K562 (cell line): Measurements from ENCODE around the gene SLC35F4. TPM values are rescaled to one million over a fixed set of nuclear protein-coding genes. Genes with fewer than 3 reads are reported as not detected.

ENCODE experiments used
- ATAC-seq: fragments of 200-7000 bp; cut with Tn5 transposase; 3 replicates; pipeline ENCODE4 v1.9.1; 2020; ENCODE audit warnings: moderate library complexity
- BruUV-seq: library from RNA; stranded (reverse); fragments of 400-500 nt; replicated peaks from 2 replicates; lab custom pipeline; 2021; lab: Mats Ljungman, UMichigan
- CTCF ChIA-PET: fragments of 300-600 bp; formaldehyde crosslinking; extraction: SDS; loops from one replicate; lab custom pipeline; 2021; ENCODE audit warnings: low intra/inter-chr PET ratio; lab: Yijun Ruan, JAX
- POLR2A ChIA-PET: fragments of 300-600, 350-650 bp; sonication (Branson Sonifier 250); formaldehyde crosslinking; extraction: SDS; loops from one replicate; lab custom pipeline; 2021; ENCODE audit warnings: antibody characterized with exemption, inconsistent platforms; lab: Yijun Ruan, JAX
- DNase-seq, 4 experiments: peaks; one replicate each; pipeline versions ENCODE4 v3.0.0 to v3.0.0-alpha.2; 2011 to 2018; ENCODE audit warnings: low spot score in 3 of 4, mixed read lengths in 3 of 4; ENCODE audit errors: extremely low read depth in 1 of 4
- FAIRE-seq: peaks from 2 replicates; lab custom pipeline; 2011; peaks lifted over from hg19 to GRCh38; lab: Jason Lieb, UNC
- H2AFZ ChIP-seq: 2 replicates; pipeline ENCODE4 v1.6.0; 2011; ENCODE audit warnings: low read depth, low read length, control low read depth, inconsistent platforms
- H3K27ac ChIP-seq: fragments of 200-600 bp; 3 replicates; pipeline ENCODE4 v1.8.0; 2011; ENCODE audit warnings: low read depth, mild to moderate bottlenecking, control low read depth, inconsistent platforms, low read length, moderate library complexity, mixed read lengths; ENCODE audit errors: extremely low read depth
- H3K27me3 ChIP-seq, 2 experiments: fragments of 300-600 bp in 1 of 2; 2 replicates in 1 of 2; 3 replicates in 1 of 2; pipeline versions ENCODE4 v1.6.0 to v1.8.0; 2011; ENCODE audit warnings: inconsistent platforms in 2 of 2, low read length in 2 of 2, mild to moderate bottlenecking in 1 of 2, mixed read lengths in 1 of 2, moderate library complexity in 1 of 2; ENCODE audit not compliant: control insufficient read depth in 2 of 2, insufficient read depth in 2 of 2
- H3K36me3 ChIP-seq: fragments of 300-600 bp; 3 replicates; pipeline ENCODE4 v1.8.0; 2011; ENCODE audit warnings: mild to moderate bottlenecking, low read length, inconsistent platforms; ENCODE audit not compliant: control insufficient read depth, insufficient read depth
- H3K4me1 ChIP-seq, 2 experiments: fragments of 200-600 bp in 1 of 2; replicated peaks in 1 of 2; 2 replicates in 1 of 2; 3 replicates in 1 of 2; pipeline versions ENCODE4 v1.5.1 to v1.8.0; 2011; ENCODE audit warnings: inconsistent platforms in 2 of 2, low read length in 2 of 2, mild to moderate bottlenecking in 1 of 2, mixed read lengths in 1 of 2, moderate library complexity in 1 of 2; ENCODE audit not compliant: control insufficient read depth in 2 of 2, insufficient read depth in 2 of 2
- H3K4me2 ChIP-seq: 2 replicates; pipeline ENCODE4 v1.6.1; 2011; ENCODE audit warnings: low read length, control low read depth, inconsistent platforms, mixed read lengths; ENCODE audit not compliant: insufficient read depth
- H3K4me3 ChIP-seq: fragments of 200-600 bp; sonication (generic), shearing (Covaris generic); 2 replicates; pipeline ENCODE4 v1.5.1; 2016; ENCODE audit warnings: control low read depth, inconsistent platforms
- H3K79me2 ChIP-seq: fragments of 200-600 bp; 3 replicates; pipeline ENCODE4 v1.8.0; 2011; ENCODE audit warnings: low read length, inconsistent platforms; ENCODE audit not compliant: control insufficient read depth, insufficient read depth
- H3K9ac ChIP-seq, 2 experiments: 2 replicates each; pipeline versions ENCODE4 v1.6.0 to v1.6.1; 2011; ENCODE audit warnings: low read depth in 2 of 2, low read length in 2 of 2, control low read depth in 1 of 2, inconsistent platforms in 1 of 2, mild to moderate bottlenecking in 1 of 2, mixed read lengths in 1 of 2; ENCODE audit not compliant: insufficient read depth in 1 of 2
- H3K9me1 ChIP-seq: one replicate; pipeline ENCODE4 v1.6.0; 2011; ENCODE audit warnings: inconsistent platforms, mild to moderate bottlenecking, low read length, moderate library complexity; ENCODE audit not compliant: control insufficient read depth, insufficient read depth
- H3K9me3 ChIP-seq: replicated peaks from 2 replicates; pipeline ENCODE4 v1.5.1; 2011; ENCODE audit warnings: low read depth, low read length, inconsistent platforms; ENCODE audit not compliant: control insufficient read depth, insufficient read depth
- H4K20me1 ChIP-seq: replicated peaks from 2 replicates; pipeline ENCODE4 v1.6.1; 2011; ENCODE audit warnings: low read length, inconsistent platforms, mixed read lengths; ENCODE audit not compliant: control insufficient read depth, insufficient read depth
- BRF1 ChIP-seq: IDR thresholded peaks from 3 replicates; pipeline ENCODE4 v1.6.1; 2011; ENCODE audit warnings: borderline replicate concordance, mild to moderate bottlenecking; ENCODE audit not compliant: insufficient read length; ENCODE audit errors: extremely low read depth
- CREM ChIP-seq: IDR thresholded peaks from 2 replicates; pipeline ENCODE4 v1.6.1; 2014; ENCODE audit warnings: antibody characterized with exemption, low read depth
- FOXM1 ChIP-seq, 2 experiments: fragments of 450-650 bp in 1 of 2; sonication (generic) in 1 of 2; formaldehyde crosslinking in 1 of 2; IDR thresholded peaks; 2 replicates each; pipeline versions ENCODE4 v1.6.1 to v1.9.0; 2017 to 2022; ENCODE audit warnings: low read depth in 2 of 2, mild to moderate bottlenecking in 2 of 2, missing genetic modification reagents in 1 of 2, moderate library complexity in 1 of 2
- NFATC3 ChIP-seq: fragments of 450-650 bp; IDR thresholded peaks from 2 replicates; pipeline ENCODE4 v1.6.1; 2017; ENCODE audit warnings: mild to moderate bottlenecking
- STAG1 ChIP-seq: sonication (generic); formaldehyde crosslinking; IDR thresholded peaks from 2 replicates; pipeline ENCODE4 v1.5.0; 2020; ENCODE audit warnings: missing genetic modification reagents, borderline replicate concordance
- ZNF699 ChIP-seq: fragments of 250-450 bp; sonication (Bioruptor Pico); IDR thresholded peaks from 2 replicates; pipeline ENCODE4 v1.8.0; 2021; ENCODE audit warnings: mild to moderate bottlenecking, moderate library complexity; ENCODE audit not compliant: insufficient replicate concordance
- WGBS: fragments of 100-300 bp; shearing (Covaris generic); methylation state at CpG from one replicate; pipeline ENCODE4 v1.1.6; 2016; ENCODE audit warnings: low coverage, mixed read lengths; ENCODE audit not compliant: insufficient coverage; ENCODE audit errors: missing lambda C conversion rate; 5-methylcytosine and 5-hydroxymethylcytosine counted together
- in situ Hi-C: fragments of 300-500 bp; cut with MboI; formaldehyde crosslinking; loops from 4 replicates; pipeline ENCODE4 v1.15.0; 2018; ENCODE audit warnings: inconsistent platforms, mixed read lengths
- intact Hi-C: fragments of 100-400 bp; cut with micrococcal nuclease; formaldehyde crosslinking; loops from 2 replicates; pipeline ENCODE4 v1.14.2; 2022
- polyA plus RNA-seq, 8 experiments: library from polyadenylated mRNA; depleted of rRNA in 4 of 8; stranded (reverse) in 5 of 8; unstranded in 3 of 8; fragments of >200 nt; fragmentation: Nextera tagmentation in 2 of 8; fragmentation: Illumina TruSeq in 1 of 8; extraction: Ambion mirVana in 2 of 8; extraction: Trizol in 1 of 8; gene quantifications; 2 replicates each; pipeline versions ENCODE4 v1.2.1 to v1.2.3, GENCODE V29; 2011 to 2014; ENCODE audit warnings: inconsistent platforms in 1 of 8, missing spikeins in 1 of 8
- total RNA-seq, 7 experiments: library from RNA; depleted of rRNA in 6 of 7; stranded (reverse); fragments of >200 nt in 6 of 7; fragmentation: Illumina TruSeq in 2 of 7; extraction: Trizol in 2 of 7; gene quantifications; 2 replicates each; pipeline versions ENCODE4 v1.2.1 to v1.2.3, GENCODE V29; 2011 to 2021; ENCODE audit warnings: low replicate concordance in 1 of 7
- TF ChIP-seq, protein P1 (sequence below): IDR thresholded peaks from 2 replicates; pipeline ENCODE4 v1.6.1; 2011; ENCODE audit warnings: borderline replicate concordance, low read depth, mild to moderate bottlenecking, moderate library complexity, low read length; ENCODE audit not compliant: insufficient read depth, poor library complexity, severe bottlenecking
- TF ChIP-seq, protein P2 (sequence below): fragments of 450-650 bp; IDR thresholded peaks from 2 replicates; pipeline ENCODE4 v1.6.1; 2016
- TF ChIP-seq, protein P3 (sequence below): fragments of 450-650 bp; IDR thresholded peaks from 2 replicates; pipeline ENCODE4 v1.6.1; 2017; ENCODE audit warnings: mild to moderate bottlenecking, moderate library complexity

Gene SLC35F4
- total and polyA plus RNA-seq, 9 of the 15 experiments (the other 6 are each of a cell fraction or from before 2014, with no cell fraction given), result 0.01 TPM; not detected in 8

DNA sequence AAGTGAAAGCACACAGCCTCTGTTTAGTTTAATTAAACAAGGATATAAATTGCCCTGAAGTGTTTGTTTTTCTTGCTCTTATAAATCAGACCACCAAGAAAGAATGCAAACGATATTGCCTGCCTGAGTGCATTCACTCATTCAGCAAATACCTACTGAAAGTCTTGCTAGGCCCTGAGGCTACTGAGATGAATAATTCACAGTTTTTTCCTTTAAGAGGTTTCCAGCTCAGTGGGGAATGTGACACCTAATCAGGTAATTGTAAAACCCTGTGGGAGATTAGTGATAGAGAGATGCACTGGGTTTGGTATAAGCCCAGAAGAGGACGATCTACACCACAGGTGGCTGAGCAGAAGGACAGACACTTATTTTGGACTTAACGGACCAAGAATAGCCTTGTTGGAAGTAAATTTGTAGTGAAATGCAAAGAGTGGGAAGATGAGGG is 151.4 kb downstream of the SLC35F4 start:
- ATAC-seq (no peak), FAIRE-seq (no peak), DNase-seq (no peak)
- H3K9me1 ChIP-seq, result no peaks in the 10 kb centered on the region
- no peaks in the 10 kb centered on the region for H3K36me3 ChIP-seq
- no peaks in the 10 kb centered on the region for H3K27me3 ChIP-seq
- H3K4me2 ChIP-seq, result no peak overlapping the region
- no peaks in the 10 kb centered on the region for H3K79me2 ChIP-seq
- H3K9me3 ChIP-seq, result no peaks in the 10 kb centered on the region
- no peaks in the 10 kb centered on the region for H3K4me1 ChIP-seq
- no peak overlapping the region for H3K27ac ChIP-seq
- no peak overlapping the region for H2AFZ ChIP-seq
- POLR2A ChIA-PET, result no interaction called here
- H3K4me3 ChIP-seq, result no peak overlapping the region
- BruUV-seq, result no TSS peak
- H4K20me1 ChIP-seq, result no peaks in the 10 kb centered on the region
- intact Hi-C loops, result no loop called here
- no peak overlapping the region for H3K9ac ChIP-seq
- WGBS, result 3% methylated on average over 2 of the region's 3 CpGs
- CTCF ChIA-PET, result interaction anchor here (0.6 kb wide), 1 partner anchor 21 kb away, joined by 4 read pairs; no protein-coding TSS in a partner anchor
- in situ Hi-C loops, result no loop called here
- TF ChIP-seq NFATC3 (no peak), ZNF699 (CRISPR knock-in tag) (no peak), STAG1 (CRISPR knock-in tag) (no peak), FOXM1 (IDR thresholded peaks at IDR 0.05; ENCODE audit: low read depth) (no peak), FOXM1 (CRISPR knock-in tag; IDR thresholded peaks at IDR 0.05; ENCODE audit: low read depth) (no peak), CREM (no peak), BRF1 (no peak)
- TF ChIP-seq, protein P1, sequence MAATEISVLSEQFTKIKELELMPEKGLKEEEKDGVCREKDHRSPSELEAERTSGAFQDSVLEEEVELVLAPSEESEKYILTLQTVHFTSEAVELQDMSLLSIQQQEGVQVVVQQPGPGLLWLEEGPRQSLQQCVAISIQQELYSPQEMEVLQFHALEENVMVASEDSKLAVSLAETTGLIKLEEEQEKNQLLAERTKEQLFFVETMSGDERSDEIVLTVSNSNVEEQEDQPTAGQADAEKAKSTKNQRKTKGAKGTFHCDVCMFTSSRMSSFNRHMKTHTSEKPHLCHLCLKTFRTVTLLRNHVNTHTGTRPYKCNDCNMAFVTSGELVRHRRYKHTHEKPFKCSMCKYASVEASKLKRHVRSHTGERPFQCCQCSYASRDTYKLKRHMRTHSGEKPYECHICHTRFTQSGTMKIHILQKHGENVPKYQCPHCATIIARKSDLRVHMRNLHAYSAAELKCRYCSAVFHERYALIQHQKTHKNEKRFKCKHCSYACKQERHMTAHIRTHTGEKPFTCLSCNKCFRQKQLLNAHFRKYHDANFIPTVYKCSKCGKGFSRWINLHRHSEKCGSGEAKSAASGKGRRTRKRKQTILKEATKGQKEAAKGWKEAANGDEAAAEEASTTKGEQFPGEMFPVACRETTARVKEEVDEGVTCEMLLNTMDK, result no peak
- TF ChIP-seq, protein P2, sequence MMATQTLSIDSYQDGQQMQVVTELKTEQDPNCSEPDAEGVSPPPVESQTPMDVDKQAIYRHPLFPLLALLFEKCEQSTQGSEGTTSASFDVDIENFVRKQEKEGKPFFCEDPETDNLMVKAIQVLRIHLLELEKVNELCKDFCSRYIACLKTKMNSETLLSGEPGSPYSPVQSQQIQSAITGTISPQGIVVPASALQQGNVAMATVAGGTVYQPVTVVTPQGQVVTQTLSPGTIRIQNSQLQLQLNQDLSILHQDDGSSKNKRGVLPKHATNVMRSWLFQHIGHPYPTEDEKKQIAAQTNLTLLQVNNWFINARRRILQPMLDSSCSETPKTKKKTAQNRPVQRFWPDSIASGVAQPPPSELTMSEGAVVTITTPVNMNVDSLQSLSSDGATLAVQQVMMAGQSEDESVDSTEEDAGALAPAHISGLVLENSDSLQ, result no peak
- TF ChIP-seq, protein P3, sequence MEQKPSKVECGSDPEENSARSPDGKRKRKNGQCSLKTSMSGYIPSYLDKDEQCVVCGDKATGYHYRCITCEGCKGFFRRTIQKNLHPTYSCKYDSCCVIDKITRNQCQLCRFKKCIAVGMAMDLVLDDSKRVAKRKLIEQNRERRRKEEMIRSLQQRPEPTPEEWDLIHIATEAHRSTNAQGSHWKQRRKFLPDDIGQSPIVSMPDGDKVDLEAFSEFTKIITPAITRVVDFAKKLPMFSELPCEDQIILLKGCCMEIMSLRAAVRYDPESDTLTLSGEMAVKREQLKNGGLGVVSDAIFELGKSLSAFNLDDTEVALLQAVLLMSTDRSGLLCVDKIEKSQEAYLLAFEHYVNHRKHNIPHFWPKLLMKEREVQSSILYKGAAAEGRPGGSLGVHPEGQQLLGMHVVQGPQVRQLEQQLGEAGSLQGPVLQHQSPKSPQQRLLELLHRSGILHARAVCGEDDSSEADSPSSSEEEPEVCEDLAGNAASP, result no peak
